GM18861 (cell line): ENCODE results near the gene DNLZ.
"Not testable (repeated sequence)": the region's sequence is repeated elsewhere in the genome, so short reads cannot be mapped to it uniquely, and the experiment has no call there.

Experiments
- ATAC-seq: cut with Tn5 transposase; IDR thresholded peaks from one replicate; pipeline ENCODE4 v1.9.1; 2021; ENCODE audit not compliant: unreplicated experiment

Gene DNLZ

DNA sequence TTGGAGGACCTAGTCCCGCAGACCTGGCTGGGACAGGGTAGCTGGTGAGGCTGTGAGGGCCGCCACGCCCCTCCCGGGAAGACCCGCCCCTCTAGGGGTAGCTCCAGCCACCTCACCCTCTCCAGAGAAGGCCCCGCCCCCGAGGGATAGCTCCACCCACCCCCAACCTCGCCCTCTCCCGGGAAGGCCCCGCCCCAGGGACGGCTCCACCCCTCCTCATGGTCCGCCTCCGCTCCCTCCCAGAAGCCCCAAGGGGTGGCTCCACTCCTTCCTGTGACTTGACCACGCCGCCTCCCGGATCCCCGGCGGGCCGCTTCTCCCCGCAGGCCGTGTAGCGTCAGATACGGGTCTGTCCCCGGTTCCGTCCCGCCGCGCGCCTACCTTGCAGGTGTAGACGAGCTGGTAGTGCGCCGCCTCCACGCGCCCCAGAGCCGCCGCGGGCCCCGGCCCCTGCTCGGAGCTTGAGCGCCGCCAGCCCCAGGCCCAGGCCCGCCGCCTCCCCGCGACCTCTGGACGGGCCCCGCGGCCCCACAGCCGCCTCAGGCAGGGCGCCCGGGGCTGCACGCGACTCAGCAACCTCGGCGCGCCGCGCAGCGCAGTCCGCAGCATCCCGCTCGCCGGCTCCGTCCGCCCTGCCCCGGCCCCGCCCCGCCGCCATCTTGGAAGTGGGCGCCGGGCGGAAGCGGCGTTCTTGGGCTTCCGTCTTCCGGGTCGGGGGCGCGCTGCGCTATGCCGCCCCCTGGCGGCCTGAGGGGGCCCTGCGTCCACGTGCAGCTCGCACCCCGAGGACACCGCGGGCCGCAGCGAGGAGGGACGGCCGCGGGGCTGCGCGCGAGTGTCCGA, at the start of gene DNLZ:
DNLZ (minus strand) TSS at position 639 of the 843 bp plus-strand sequence; CDS start at position 609, 30 bp downstream.
- peak; percentile 58 for ATAC-seq

DNA sequence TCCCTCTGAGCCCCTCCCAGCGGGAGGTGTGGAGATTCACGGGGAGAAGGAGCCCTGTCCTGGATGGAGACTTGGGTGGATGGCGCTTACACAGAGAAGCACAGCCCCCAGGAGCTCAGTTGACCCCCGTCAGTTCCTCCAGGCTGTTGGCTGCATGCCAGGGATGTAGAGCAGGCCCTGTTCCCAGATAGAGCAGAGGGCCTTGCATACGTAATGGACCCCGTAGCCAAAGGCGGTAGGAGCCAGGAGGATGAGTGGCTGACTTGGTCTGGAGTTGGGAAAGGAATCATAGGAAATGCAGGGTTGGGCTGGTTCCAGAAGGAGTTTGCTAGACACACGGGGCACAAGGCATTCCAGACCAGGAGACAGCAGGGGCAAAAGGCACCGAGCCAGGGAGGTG, 49.4 kb upstream of the DNLZ start:
- ATAC-seq = no peak

DNA sequence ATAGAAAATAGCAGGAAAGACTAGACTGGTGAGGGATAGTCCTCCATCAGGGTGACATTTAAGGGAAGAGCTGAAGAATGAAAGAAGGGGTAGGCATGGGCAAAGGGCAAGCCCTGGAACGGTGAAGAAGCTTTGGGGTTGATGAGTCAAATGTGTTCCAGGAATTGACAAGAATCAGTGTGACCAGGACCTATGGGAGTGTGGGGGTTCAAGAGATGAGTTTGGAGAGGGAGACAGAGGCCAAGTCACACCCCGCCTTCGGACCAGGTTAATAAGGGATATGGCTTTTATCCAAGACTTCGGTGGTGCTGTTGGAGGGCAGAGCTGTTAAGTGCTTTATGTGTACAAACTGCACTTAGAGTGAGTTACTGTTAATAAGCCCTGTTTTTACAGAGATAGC, 47.8 kb upstream of the DNLZ start:
- no peak for ATAC-seq

DNA sequence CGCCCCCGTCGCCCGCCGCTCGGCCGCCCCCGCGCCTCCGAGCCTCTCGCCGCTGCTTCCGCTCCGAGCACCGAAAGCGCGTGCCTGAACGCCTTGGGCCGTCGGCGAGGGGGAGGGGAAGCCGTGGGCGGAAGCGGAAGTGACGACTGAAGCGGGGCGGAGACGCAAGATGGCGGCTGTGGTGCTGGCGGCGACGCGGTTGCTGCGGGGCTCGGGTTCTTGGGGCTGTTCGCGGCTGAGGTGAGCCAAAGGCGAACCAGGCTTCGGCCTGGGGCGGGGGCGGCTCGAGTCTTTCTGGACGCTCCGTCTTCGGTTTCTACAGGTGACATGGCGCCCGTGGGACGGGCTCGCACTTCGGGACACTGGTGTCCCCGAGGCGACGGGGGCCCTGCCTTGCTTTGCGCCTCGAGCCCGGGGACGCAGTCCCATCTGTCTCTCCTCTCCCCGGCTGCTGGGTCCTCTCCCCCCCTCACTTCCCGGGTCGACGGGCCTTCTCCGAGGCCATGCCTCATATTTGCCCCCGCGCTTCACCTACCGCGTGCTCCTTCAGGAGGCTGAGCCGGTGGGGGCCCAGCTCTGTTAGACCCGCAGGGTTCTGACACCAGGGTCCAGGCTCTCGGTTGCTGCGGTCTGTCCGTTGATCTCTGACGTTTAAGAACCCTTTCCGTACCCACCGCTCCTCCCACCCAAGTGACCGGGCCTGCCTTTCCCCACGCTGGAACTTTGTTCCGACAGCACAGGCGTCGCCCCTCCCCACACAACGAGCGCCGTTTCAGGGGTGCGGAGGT, 47.1 kb upstream of the DNLZ start, which contains the start of the genes ENTR1 and PMPCA:
ENTR1 (minus strand) TSS at position 115 of the 788 bp plus-strand sequence. CDS start 217 bp downstream, outside the sequence.
PMPCA (plus strand) TSS at position 159 of the 788 bp plus-strand sequence; CDS start at position 170, 11 bp downstream.
- ATAC-seq = peak; percentile 58

DNA sequence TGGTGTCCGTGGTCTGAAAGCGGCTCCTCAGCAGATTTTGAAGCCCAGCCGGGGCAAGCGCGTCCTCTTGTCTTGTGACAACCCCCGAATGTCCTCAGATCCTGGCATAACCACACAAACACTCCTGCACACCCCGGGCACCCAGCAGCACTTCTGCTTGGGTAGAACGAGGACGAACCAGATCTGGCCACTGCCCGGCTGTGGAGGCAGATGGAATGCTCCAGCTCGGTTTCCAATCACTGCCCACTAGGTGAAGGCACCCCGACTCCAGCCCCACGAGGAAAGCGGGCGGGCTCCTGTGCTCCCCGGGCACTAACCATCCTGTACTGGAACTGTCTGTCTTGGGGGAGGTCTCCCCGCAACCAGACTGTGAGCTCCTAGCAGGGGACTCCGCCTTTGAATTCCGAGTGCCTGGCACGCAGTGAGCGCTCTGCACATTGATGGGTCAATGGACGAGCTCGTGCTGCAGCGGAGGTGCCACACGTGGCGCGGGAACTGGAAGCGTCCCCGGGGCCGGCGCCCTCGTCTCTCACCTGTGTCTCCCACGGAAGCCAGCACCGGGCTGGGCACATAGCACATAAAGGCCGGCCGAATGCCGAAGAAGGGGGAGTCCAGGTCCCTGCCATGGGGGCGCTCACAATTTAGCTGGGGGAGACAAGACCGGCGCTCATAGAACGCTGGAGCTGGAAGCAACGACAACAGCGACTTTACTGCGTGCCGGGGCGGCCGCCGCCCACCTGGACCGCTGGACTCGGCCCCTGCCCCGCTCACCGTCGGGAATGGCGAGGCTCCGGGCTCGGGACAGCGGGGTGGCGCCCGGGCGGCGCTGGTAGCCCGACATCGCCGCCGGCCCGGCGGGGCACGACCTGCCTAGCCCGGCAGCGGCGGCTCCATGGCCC, 46.3 kb upstream of the DNLZ start:
- ATAC-seq = peak; percentile 8

DNA sequence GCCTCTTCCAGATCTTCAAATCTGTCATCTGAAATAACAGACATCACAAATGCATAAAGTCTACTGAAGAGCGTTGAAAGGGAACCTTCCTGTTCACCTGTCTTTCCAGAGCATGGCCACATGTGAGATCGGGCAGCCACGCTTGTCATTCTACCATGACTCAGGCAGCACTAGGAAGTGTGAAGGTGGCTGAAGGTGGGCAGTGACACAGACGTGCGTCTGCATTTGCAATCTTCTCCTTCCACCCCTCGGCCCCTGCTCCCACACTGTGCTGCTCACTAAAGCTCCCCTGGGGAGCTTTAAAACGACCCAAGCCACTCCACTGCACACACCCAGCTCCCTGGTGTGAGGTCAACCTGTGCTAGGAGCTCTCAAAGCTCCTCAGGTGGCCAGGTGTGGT, 44.4 kb upstream of the DNLZ start:
- no peak for ATAC-seq

DNA sequence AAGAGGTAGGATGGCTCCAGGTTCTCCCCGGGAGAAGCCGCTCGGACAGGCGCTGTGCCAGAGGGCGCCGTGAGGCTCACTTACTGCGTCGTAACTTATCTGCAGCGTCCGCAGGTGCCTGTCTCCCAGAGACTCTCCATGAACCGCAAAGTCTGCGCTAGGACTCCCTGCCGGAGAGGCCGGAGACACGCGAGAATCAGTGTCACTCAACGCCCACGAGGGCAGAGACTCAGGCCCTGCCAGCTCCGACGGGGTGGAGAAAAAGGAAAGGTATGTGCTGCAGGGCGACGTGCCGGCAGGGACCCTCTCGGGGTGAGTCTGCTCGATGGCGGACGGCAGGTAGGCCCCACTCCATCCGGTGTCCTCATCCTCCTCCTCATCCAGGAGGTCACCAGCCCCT, 43.5 kb upstream of the DNLZ start:
- ATAC-seq = not testable (repeated sequence)

DNA sequence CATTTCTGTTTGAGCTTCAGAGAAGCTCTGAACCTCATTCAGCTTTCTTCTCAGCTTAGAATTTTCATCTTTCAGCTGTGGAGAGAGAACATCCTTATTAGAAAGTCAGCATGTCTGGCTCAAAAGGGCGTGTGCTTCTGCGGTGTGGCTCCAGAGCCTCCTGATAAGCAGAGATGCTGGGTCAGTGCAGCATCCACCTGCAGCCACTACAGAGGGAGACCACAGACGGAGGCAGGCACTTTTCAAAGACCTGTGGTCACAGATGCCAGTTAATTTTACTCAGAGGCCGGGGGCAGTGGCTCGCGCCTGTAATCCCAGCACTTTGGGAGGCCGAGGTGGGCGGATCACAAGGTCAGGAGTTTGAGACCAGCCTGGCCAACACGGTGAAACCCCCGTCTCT, 42.4 kb upstream of the DNLZ start:
- ATAC-seq = not testable (repeated sequence)

DNA sequence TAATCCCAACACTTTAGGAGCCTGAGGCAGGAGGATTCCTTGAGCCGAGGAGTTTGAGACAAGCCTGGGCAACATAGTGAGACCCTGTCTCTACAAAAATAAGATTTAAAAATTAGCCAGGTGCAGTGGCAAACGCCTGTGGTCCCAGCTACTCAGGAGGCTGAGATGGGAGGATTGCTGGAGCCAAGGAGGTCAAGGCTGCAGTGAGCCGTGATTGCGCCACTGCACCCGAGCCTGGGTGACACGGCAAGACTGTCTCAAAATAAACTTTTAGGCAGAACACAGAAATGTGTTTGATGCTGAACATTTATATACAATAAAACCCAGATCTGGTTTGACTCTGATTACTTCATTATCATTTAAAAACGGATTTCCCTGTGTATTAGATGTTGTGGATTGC, 41.9 kb upstream of the DNLZ start:
- ATAC-seq = no peak

DNA sequence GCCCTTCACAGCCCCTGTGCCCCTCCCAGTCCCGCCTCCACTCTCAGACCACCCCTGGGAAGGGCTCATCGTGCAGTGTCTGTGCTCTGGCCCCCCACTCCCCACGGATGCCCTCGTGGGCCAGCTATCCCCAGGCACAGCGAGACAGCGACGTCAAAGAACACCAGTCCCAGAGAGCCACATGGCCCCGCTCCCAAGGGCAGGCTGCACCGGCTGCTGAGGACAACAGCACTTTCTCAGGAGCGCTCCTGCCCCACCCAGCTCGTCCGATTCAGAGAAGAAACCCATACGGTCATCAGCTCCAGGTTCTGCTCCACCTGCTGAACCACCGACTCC, 41.2 kb upstream of the DNLZ start:
- ATAC-seq = no peak

DNA sequence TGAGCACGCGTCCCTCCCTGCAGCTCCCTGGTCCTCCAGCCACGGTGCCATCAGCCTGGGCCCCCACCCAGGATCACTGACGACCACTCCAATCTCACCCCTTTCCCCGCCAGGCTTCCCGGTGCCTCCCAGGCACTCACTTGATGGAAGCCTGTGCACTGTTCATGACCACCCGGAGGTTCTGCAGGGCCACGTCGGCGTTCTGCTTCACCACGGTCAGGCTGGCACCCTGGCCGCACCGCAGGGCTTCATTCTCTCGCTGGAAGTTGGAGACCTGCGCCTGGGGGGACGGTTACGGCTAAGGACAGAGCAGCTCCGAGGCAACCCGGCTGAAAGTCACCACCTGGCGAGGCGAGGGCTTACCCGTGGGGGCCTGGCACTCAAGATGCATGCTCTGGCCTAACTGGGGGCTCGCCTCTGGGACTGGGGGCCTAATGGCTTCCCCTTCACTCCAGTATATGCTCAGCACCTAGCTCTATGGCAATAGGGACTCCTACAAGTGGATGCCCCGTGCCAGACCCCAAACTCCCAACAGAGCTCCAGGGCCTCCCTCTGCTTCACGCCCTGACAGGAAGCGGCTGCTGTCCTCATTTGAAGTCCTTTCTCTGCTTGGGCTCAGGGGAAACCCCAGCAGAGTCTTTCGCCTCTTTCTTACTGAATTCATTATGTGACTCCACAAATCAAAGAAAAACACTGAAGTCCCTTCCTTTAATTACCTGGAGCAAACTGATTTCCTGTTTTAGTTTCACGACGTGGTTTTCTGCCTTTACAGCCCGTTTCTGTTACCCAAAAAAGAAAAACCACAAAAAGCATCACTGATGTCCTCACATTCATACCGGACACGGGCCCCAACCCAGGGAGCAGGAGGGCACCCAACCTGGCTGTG, 40.6 kb upstream of the DNLZ start:
- ATAC-seq = no peak

DNA sequence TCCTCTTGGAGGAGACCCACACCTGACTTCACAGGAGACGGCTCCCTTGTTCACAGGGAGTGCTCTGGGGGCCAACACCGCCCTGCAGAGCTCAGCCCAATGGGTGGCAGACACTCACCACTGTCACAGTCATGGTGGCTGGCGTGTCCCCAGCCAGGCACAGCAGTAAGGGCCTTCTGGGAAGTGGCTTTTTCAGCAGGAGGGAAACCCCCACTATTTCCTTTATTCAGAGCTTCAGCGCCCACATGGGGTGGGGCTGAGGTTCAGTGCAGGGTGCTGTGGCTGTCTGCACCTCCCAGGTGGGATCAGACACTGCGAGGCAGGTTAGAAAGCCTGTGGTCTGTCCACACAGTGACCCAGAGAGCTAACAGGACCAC, 40.0 kb upstream of the DNLZ start:
- no peak for ATAC-seq

DNA sequence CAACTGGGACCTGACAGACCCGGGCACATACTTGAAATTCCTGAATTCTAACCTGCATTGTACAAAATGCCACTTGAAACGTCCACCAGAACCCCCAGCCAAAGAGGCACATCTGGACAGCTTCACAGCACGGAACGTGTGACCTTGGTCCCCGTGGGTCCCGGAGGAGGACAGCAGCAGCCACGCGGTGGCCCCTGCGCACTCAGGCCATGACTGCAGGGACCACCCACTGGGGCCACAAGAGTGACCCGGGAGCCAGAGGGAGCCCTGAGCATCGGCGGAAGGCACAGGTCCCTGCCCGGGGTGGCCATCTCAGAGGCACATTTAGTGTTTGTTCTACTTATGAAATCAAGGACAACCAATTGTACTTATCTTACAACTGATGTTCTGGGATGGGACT, 38.5 kb upstream of the DNLZ start:
- no peak for ATAC-seq

DNA sequence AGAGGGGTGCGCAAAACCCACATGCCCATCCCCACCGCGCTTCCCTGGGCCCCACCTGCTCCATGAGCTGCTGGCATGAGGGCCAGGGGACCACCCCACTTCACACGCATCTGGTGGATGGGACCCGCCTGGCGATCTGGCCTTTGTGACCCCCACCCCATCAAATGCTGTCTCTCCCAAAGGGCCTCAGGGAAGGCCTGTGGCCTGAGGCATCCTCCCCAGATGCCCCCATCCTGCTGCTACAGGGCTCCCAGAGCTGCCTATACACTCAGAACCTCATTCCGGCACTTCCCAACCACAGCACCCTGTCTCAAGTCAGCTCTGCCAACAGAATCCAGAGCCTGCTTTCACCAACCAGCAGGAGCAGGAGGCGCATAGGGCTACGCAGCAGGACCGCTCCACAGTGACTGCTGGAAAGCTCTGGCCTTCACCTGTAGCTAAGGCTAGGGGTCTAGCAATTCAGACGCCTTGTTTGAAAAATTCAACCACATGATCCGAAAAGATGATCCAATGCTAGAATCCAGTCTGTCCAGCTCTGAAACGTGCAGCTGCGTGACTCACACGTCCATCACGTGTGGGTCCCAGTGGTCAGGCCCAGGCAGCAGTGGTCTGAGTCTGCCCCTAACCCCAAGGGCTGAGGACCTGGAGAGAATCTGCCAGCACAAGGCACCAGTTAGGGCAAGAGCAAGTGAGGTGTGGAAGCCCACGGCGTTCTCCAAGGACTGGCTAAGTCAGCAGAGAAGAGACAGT, 37.8 kb upstream of the DNLZ start:
- ATAC-seq = no peak

DNA sequence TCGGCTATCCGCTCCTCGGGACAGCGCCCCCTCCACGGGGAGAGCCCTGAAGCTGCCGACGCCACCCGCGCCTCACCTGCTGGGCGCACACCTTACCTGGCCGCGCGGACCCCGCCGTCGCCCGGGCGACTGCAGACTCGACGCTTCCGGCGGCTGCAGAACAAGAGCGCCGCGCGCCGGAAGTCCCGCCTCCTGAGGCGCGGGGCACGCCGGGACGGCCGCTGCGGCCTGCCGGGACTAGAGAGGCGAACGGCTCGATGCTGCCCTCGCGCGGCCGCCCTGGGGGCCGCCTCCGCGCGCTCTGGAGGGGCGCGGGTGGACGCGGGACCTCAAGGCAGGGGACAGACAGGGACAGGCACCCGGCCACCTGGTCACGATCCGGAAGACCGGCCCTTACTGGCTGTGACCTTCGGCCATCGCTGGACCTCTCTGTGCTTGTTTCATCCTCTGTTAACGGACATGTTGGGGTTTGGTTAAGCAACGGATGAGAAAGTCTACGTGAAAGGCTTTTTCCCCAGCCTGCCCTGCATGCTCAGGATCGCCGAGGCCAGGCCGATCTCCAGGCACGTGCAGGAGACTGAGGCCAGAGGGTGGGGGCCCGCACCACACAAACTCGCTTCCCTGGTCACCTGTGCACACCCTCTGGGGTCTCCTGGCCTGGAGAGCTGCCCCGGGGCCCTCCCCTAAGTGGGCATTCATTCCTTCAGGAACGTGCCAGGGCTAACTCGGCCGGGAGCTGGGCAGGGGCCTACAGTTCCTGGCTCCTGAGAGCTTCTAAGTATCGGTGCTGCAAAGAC, 36.7 kb upstream of the DNLZ start, which contains the start of gene SNAPC4:
SNAPC4 (minus strand) TSS at position 133 of the 797 bp plus-strand sequence. CDS start 1,742 bp downstream, outside the sequence.
- ATAC-seq = no peak

DNA sequence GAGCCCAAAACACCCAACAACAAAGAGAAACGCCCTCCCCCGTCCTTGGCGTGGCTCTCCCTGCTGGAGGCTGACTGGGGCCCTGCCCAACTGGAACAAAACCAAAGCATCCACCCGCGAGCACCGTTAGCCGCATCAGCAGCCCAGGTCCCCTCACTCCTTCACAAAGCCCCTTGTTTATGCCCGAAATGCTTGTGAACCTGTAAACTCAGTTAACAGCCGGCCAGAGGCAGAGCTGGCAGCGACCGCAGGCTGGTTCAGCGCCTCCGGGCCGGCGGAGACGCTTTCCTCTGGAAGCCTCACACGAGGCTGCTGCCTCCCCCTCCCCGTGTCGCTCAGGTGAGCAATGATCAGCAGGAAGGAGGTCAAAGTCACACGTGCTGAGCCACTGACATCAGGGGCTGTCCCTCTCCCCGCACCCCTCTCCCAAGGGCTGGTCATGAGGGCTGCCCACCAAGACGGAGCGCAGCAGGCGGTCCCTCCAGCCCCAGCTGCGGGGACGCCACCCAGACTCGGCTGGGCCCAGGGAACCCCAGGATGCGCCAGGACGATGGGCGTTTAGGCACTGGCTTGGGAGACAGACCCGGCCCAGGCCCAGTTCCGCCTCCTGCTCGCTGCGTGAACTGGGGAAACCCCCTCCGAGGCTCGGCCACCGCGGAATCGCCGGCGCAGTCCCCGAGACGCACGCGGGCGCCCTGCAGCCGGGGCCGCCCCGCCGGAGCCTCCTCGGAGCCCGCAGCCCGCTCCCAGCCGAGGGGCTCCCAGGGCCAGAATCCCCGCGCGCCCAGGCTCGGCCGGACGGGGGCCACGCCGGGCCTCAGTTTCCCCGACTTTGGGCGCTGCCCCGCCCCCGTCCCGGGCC, 35.9 kb upstream of the DNLZ start:
- no peak for ATAC-seq

DNA sequence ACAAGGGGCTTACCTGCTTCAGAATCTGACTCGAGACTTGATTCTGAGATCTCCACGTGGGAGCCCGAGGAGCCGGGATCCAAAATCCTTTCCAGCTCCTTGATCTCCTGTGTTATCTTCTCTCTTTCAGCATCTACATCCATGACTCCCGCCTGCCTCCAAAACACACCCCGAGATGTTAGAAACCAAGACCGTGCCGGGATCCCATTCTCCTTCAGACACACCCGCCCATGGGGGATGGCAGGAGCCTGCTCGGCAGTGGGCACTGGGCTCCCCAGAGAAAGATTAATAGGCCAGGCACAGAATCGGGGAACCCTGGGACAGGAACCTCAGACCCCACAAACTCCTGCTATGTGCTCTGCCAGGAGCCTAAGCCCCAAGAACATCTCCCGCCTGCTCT, 34.7 kb upstream of the DNLZ start:
- no peak for ATAC-seq
